Epidermal melanocyte (primary cell): ENCODE results near the gene SELENOO.
"Not testable (repeated sequence)": the region's sequence is repeated elsewhere in the genome, so short reads cannot be mapped to it uniquely, and the experiment has no call there.

Experiments used
- DNase-seq: peaks from one replicate; pipeline ENCODE4 v3.0.0; 2011; ENCODE audit warnings: low spot score; ENCODE audit not compliant: insufficient read length

Gene SELENOO

DNA sequence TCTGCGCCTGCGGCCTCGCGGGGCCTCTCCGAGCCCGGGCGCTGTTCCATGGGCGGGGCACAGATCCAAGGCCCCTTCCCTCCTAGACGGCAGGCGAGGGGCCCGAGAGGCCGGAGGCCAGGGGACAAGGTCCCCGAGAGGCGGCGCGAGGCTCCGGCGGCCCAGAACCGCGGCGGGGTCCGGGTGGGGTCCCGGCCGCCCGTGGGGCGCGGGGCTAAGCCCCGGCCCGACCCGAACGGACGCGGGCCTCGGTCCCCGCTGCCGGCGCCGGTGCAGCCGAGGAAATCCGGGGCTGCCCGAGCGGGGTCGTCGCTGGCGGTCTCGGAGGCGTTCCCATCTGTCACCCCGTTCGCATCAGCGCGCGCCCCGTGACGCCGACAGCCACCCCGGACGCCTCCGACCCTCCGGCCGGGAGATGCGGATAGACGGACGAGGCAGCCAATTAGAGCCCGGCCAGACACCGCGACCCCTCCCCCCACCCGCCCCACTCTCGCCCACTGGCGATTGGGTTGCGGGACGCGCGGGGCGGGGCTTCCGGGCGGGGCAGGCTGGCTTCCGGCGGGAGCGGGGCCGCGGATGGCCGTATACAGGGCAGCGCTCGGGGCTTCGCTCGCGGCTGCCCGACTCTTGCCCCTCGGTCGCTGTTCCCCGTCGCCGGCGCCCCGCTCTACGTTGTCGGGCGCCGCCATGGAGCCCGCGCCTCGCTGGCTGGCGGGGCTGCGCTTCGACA is at the start of gene SELENOO:
Gene SELENOO, plus strand, starts transcription at position 551 of the 730 bp plus-strand sequence. Its CDS starts 26 bp downstream, at position 577.
- peak; percentile 100 for DNase-seq

- no peak for DNase-seq
These were observed 49.0 kb upstream of the SELENOO start for GRCh38 chr22:50151571-50152537.

GRCh38 chr22:50153056-50153755 is 47.6 kb upstream of the SELENOO start:
- DNase-seq, result no peak

DNA sequence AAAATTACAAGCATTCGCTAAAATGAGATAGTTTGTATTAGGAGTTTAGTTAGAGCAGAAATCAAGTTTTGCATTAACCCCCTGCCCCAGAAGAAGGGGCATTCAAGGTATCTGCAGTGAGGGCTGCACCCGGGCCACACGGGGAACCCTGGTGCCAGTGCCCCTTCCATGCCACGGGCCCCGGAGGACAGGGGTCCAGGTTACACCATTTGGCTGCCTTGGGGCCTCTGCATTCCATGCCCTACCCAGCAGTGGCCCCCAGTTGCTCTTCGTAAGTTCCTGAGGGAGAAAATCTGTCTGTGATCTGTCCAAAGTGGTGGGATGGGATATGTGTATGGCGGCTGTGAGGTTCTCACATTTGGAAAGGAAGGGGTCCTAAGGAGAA is 47.1 kb upstream of the SELENOO start:
- DNase-seq, result no peak

DNA sequence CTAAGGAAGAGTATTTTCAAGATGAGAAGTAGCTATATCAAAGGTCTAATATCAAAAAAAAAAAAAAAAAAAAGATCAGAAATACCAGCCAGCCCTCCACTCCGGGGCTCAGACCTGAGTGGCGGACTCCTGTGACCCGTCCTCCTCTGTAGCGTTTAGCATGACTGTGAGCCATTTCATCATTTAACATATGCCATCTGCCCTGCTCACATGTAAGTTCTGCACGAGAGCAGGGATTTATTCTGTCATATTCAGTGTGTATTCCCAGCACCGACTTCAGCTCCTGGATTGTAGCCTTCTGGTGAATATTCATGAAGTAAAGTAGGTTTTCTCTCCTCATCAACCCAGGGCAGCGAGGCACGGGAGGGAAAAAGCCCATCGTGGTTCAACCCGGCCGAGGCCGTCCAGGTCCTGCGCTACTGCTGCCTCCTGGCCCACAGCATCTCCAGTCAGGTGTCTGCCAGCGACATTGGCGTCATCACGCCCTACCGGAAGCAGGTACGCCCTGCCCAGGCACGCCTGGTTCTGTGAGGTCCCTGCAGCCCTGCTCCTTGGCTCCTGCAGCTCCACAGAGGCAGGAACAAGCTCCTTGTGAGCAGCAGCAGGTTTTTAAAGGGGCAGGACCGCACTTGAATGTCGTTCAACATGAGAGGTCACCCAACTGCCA is 43.0 kb upstream of the SELENOO start:
- DNase-seq, result no peak

DNA sequence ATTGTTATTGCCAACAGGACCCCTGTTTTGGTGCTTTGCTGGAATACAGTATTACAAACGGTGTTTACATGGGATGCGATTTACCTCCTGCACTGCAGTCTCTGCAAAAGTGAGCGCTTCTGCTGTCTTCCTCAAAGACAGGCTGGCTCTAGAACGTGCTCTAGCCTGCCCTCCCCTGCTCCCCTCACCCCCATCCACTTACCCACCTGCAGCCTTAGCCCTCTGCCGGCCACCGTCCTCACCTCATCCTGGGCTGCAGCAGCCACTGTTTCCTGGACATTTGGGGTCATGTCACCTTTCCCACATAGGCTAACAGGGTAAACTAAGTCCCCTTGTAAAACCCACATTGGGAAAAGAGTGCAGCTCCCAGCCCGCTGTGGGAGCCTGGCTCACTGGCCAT is 39.9 kb upstream of the SELENOO start:
- no peak for DNase-seq

DNA sequence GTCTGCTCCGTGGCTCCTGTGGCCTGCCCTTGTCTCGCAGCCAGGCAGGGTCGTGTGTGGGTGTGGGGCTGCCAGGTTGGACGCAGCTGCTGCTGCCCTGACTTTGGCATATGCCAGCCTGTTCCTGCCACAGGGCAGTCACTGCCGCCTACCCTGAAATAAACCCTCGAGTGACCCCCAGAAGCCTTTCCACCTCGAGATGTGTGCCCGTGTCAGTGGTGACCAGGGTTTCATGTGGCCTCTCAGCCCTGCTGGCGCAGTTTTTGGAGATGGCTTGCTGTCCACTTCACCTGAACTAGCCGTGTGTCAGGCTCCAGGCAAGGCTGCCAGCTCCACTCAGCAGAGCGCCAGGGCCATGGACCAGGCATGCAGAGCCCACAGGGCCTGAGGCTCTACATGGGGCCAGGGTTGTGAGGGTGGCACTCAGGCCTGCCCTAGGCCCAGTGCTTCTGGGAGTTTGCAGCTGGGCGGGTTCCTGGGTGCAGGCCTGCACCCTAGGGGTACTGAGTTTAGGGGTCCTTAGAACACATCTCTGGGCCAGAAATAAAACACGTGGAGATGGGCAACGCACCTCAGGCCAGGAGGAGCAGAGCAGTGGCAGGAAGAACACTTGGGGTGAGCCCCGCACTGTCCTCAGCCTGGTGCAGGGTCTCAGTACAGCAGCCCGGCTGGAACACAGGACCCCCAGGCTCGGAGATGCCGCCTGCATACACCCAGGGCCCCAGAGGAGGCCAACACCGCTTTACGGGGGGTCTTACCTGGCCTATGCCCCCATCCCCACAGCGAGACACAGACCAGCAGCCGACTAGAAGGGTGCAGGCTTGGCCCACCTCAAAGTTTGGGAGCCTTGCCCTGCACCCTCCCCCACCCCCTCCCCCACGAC is 39.1 kb upstream of the SELENOO start:
- DNase-seq, result no peak

GRCh38 chr22:50162391-50162956 is 38.3 kb upstream of the SELENOO start:
- no peak for DNase-seq

GRCh38 chr22:50165436-50166123 is 35.2 kb upstream of the SELENOO start:
- DNase-seq, result no peak

- DNase-seq, result no peak
These were observed 32.9 kb upstream of the SELENOO start for GRCh38 chr22:50167689-50168489.

- DNase-seq, result not testable (repeated sequence)
These were observed 32.2 kb upstream of the SELENOO start for GRCh38 chr22:50168490-50169180.

GRCh38 chr22:50169181-50169759 is 31.5 kb upstream of the SELENOO start:
- no peak for DNase-seq

DNA sequence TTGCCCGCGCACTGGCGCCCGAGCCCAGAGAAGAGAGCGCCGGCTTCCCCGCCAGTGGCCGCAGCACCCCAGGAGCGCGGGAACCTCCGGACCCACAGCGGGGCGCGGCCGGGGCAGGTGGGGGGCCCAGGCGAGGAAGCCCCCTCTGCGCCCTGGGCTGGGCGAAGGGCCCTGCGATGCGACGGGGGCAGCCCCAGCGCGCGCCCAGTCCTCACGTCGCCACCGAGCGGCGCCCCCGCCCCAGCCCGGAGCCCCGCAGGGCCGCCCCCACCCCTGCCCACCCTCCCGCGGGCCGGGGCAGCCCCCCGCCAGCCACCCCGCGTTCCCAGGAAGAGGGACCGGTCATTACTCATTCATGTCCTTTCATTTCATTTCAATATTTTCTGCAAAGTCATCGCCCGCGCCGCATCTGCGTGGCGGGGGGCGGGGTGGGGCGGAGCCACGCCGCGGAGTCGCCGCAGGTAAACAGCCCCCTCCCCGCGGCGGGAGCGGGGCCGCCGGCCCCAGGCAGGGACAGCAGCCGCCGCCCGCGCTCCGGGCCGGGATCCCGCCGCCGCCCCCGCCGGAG is 31.0 kb upstream of the SELENOO start:
- DNase-seq, result no peak

GRCh38 chr22:50170453-50171318 is 30.1 kb upstream of the SELENOO start, which contains the start of gene PANX2:
Gene PANX2 (plus strand): TSS chr22:50170731. CDS start chr22:50170731, 0 bp downstream.
- no peak for DNase-seq

GRCh38 chr22:50171319-50171964 is 29.4 kb upstream of the SELENOO start:
- no peak for DNase-seq
